Right ventricle myocardium superior (tissue), 1 donor: ENCODE results near the gene CROCC2. TPM values are rescaled to one million over a fixed set of nuclear protein-coding genes. Genes with fewer than 3 reads are reported as not detected.

Experiments
- ATAC-seq: fragments of 200-7000 bp; cut with Tn5 transposase; one replicate; pipeline ENCODE4 v1.9.1; 2020; ENCODE audit warnings: mild to moderate bottlenecking; ENCODE audit not compliant: poor library complexity
- DNase-seq: peaks from one replicate; pipeline ENCODE4 v3.0.0-alpha.2; 2020
- intact Hi-C: fragments of 100-400 bp; cut with DNase I; formaldehyde crosslinking; loops from one replicate; pipeline ENCODE4 v1.11.2; 2022
- total RNA-seq: library from RNA; stranded (reverse); fragmentation: NEBNext Ultra II Directional; extraction: Animal tissue kit (Norgen Biotek cat#: 25700); gene quantifications from one replicate; pipeline ENCODE4 v1.2.1, GENCODE V29; 2021
- donor health status: DM: no; HTN: yes; CAD: no; lungs with severe emphysema.

The CROCC2 gene
- total RNA-seq, 1 donor from 2014 or later, result not detected

GRCh38 chr2:241033336-241033987 lies 127.3 kb downstream of the CROCC2 start:
- intact Hi-C loops, result no loop called here
- ATAC-seq (no peak), DNase-seq (no peak)

GRCh38 chr2:241033994-241034393 lies 127.9 kb downstream of the CROCC2 start:
- ATAC-seq (no peak), DNase-seq (no peak)
- intact Hi-C loops, result no loop called here

GRCh38 chr2:241034490-241035141 lies 128.5 kb downstream of the CROCC2 start:
- intact Hi-C loops, result no loop called here
- ATAC-seq (no peak), DNase-seq (no peak)

GRCh38 chr2:241035142-241035817 lies 129.1 kb downstream of the CROCC2 start:
- DNase-seq (no peak), ATAC-seq (no peak)
- intact Hi-C loops, result no loop called here

GRCh38 chr2:241035818-241036396 lies 129.8 kb downstream of the CROCC2 start:
- DNase-seq (no peak), ATAC-seq (no peak)
- intact Hi-C loops, result no loop called here

GRCh38 chr2:241036397-241036963 lies 130.3 kb downstream of the CROCC2 start:
- ATAC-seq (peak; percentile 18), DNase-seq (no peak)
- intact Hi-C loops, result no loop called here

GRCh38 chr2:241036964-241037421 lies 130.9 kb downstream of the CROCC2 start:
- intact Hi-C loops, result no loop called here
- no peak for DNase-seq

GRCh38 chr2:241037498-241037897 lies 131.4 kb downstream of the CROCC2 start:
- ATAC-seq (no peak), DNase-seq (no peak)
- intact Hi-C loops, result no loop called here

More at GRCh38 chr2:241036964-241037421, 130.9 kb downstream of the CROCC2 start:
- ATAC-seq, result no peak

GRCh38 chr2:241038374-241039180 lies 132.4 kb downstream of the CROCC2 start:
- intact Hi-C loops, result no loop called here
- DNase-seq (no peak), ATAC-seq (no peak)

GRCh38 chr2:241039416-241039815 lies 133.3 kb downstream of the CROCC2 start:
- no peak for ATAC-seq
- DNase-seq, result no peak
- intact Hi-C loops, result no loop called here

- intact Hi-C loops, result no loop called here
- no peak for ATAC-seq
- no peak for DNase-seq
Measured at GRCh38 chr2:241040081-241040803, 134.1 kb downstream of the CROCC2 start.

GRCh38 chr2:241041589-241042158 lies 135.5 kb downstream of the CROCC2 start:
- intact Hi-C loops, result no loop called here
- DNase-seq, result no peak
- ATAC-seq, result no peak

Other genes with a start within 250 kb of the CROCC2 start
- gene AQP12B, start 223.5 kb upstream of the CROCC2 start, total RNA-seq, result not detected
- gene AQP12A, start 214.5 kb upstream of the CROCC2 start, total RNA-seq, result not detected
- gene KIF1A, start 86.1 kb upstream of the CROCC2 start, total RNA-seq, result 0.65 TPM
- gene AGXT, start 37.5 kb upstream of the CROCC2 start, total RNA-seq, result not detected
- not detected for gene MAB21L4, start 10.2 kb upstream of the CROCC2 start, total RNA-seq
- 8.0 TPM for gene SNED1, start 92.3 kb downstream of the CROCC2 start, total RNA-seq
- 23.8 TPM for gene MTERF4, start 196.0 kb downstream of the CROCC2 start, total RNA-seq
- gene PASK, start 243.1 kb downstream of the CROCC2 start, total RNA-seq, result 3.2 TPM
- gene PPP1R7, start 244.1 kb downstream of the CROCC2 start, total RNA-seq, result 66.0 TPM